Activated CD4-positive, alpha-beta T cell treated with anti-CD3 and anti-CD28 coated beads, Interleukin-2, amount 50 U/mL, for 48 hours (primary cell): ENCODE results near the gene UMPS.
"Not testable (repeated sequence)": the region's sequence is repeated elsewhere in the genome, so short reads cannot be mapped to it uniquely, and the experiment has no call there.

ENCODE experiments used
- DNase-seq, 2 experiments: peaks; one replicate each; pipeline ENCODE4 v3.0.0-alpha.2; 2020

Gene UMPS

GRCh38 chr3:124781476-124782376 lies 51.5 kb downstream of the UMPS start:
- DNase-seq = no peak

GRCh38 chr3:124782377-124782712 lies 52.1 kb downstream of the UMPS start:
- DNase-seq = not testable (repeated sequence)

- no peak for DNase-seq
These were observed 53.4 kb downstream of the UMPS start for GRCh38 chr3:124783696-124784095.

GRCh38 chr3:124784686-124785382 lies 54.6 kb downstream of the UMPS start:
- no peak for DNase-seq

- DNase-seq = no peak
These were observed 55.7 kb downstream of the UMPS start for GRCh38 chr3:124785973-124786372.

- DNase-seq = no peak
These were observed 56.4 kb downstream of the UMPS start for GRCh38 chr3:124786511-124787241.

GRCh38 chr3:124787476-124788195 lies 57.4 kb downstream of the UMPS start:
- no peak for DNase-seq

GRCh38 chr3:124788254-124788745 lies 58.0 kb downstream of the UMPS start:
- DNase-seq = no peak

- not testable (repeated sequence) for DNase-seq
These were observed 58.9 kb downstream of the UMPS start for GRCh38 chr3:124789103-124789502.

- no peak for DNase-seq
These were observed 60.9 kb downstream of the UMPS start for GRCh38 chr3:124791142-124791541.

GRCh38 chr3:124791639-124792151 lies 61.4 kb downstream of the UMPS start:
- DNase-seq = no peak

GRCh38 chr3:124792341-124793040 lies 62.2 kb downstream of the UMPS start:
- no peak for DNase-seq

- no peak for DNase-seq
These were observed 62.9 kb downstream of the UMPS start for GRCh38 chr3:124793054-124793739.

- DNase-seq = no peak
These were observed 66.2 kb downstream of the UMPS start for GRCh38 chr3:124796477-124796876.

GRCh38 chr3:124797426-124797945 lies 67.2 kb downstream of the UMPS start:
- no peak for DNase-seq
